Germinal center (tissue), 1 donor: ENCODE data around the gene ALLC.
"Not testable (repeated sequence)": the region's sequence is repeated elsewhere in the genome, so short reads cannot be mapped to it uniquely, and the experiment has no call there.

ENCODE experiments used
- DNase-seq: peaks from one replicate; pipeline ENCODE4 v3.0.0; 2012; ENCODE audit warnings: mixed read lengths, low spot score

Gene ALLC

DNA sequence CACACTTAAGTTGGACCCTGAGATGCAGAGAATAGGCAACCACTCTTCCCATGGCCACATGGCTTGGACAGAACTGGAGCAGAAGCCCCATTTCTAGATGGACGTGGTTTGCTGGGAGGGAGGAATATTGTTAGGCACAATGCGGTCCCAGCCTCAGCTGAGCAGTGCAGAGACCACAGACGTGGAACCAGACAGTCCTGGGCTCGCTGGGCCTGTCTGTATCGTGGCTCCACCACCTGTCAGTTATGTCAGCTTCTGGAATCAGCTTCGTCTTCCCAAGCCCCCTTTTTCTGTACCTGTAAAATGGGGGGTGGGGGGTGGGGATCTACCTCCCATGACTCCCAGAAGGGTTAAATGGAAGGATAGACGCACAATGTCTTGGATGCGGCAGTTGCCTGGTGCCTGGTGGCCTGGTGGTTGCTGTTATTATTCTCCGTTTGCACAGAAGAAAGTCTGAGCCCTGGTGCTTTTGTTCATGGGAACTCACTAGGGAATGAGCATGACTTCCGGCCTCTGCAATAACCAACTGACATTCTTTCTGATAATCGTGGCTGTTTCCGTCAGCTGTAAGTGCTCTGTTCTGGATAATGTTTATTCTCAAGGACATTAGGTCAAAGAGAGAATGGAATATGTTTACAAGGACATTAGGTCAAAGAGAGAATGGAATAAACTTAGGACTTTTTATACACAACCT is 31.7 kb upstream of the ALLC start:
- DNase-seq, result no peak

DNA sequence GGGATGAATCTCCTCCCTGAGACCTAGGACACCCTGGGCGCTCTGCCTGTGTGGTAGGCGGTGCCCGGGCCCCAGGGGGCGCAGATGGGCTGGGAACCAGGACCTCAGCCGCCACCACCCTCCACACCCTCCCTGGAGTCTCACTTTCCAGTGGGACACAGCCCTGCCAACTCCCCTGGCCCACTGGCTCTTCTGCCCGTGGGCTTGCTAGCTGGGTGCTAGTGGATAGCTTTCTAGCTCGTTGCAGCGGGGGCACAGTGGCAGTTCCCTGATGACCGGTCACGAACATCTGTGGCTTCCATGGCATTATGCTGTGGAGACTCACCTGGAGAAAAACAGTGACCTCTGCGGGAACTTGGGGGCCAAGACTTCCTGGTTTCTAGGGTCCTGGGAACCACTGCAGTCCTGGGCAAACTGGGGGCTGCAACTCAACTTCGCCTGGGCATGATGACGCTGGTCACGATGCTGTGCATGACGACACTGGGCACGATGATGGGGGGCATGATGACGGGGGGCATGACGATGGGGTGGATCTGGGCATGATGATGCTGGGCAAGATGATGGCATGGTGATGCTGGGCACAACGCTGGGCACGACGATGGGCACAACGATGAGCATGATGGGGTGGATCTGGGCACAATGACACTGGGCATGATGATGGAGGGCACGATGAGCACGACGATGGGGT is 31.0 kb upstream of the ALLC start:
- DNase-seq, result no peak

DNA sequence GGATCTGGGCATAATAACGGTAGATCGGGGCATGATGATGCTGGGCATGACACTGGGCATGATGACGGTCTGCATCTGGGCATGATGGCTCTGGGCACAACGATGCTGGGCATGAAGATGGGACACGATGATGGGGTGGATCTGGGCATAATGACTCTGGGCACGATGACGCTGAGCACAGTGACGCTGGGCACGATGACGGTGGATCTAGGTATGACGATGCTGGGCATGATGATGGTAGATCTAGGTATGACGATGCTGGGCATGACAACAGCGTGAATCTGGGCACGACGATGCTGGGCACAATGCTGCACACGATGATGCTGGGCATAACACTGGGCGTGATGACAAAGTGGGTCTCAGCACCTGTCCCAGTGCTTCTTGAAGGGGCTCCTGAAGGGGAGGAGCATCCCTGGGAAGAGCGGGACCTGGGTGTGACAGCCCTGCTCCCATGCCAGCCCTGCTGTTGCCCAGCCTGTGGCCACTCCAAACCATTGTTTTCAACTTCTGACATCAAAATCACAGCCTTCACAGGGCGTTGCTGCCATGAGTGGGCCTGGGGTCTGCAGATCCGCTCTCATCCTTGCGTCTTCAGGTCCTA is 30.4 kb upstream of the ALLC start:
- DNase-seq, result no peak

DNA sequence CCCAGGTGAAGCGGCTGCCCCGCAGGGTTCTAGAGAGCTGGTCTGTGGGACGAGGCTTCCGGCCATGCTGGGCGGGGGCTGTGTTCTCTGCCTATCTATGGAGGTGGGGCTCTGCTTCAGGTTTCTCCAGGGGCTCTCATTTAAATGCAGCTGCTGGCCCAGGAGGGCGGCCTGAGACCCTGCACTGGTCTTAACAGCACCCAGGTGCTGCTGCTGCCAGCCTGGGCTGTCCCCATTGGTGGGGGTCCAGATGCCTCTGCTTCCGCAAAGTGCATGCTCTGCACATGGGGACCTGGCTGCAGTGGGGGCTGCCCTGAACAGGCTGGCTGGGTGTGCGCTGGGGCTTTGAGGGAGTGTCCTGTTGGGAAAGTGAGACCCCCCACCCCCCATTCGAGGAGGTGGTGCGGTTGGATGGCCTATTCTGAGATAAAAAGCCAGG is 29.7 kb upstream of the ALLC start:
- no peak for DNase-seq

DNA sequence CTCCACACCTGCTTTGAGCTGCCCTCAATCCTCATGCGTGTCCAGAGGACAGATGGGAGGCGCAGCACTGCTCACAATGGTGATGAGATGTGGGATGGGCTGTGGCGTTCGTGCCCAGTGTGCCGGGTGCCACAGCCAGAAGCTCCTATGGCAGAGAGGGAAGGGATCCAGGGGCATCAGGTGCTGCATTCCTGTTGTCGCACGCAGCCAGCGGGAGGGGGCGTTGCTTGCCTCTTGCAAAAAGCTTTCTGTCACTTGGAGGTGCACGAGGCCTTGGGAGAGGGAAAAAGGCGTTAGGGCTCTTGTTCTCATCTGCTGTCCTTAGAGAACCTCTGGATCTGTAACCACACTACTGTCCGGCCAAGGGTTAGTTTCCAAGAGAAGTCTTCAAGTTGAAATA is 29.2 kb upstream of the ALLC start:
- no peak for DNase-seq

DNA sequence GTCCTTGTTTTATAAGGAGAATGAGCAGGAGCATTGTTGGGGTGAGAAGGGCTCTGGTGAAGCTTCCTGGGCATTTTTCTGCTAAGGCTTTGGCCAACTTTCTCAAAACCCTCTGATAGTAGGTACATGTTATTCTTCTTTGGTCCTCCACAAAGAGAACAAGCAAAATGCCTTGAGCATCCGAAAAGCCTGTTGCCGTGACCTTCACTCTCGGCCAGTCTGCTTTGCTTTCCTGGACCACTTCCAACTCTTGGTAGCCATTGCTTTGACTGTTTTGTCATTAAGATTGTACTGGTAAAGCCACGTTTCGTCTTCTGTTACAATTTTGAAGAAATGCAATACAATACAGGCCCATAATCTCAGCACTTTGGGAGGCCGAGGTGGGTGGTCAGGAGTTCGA is 27.4 kb upstream of the ALLC start:
- DNase-seq, result no peak

DNA sequence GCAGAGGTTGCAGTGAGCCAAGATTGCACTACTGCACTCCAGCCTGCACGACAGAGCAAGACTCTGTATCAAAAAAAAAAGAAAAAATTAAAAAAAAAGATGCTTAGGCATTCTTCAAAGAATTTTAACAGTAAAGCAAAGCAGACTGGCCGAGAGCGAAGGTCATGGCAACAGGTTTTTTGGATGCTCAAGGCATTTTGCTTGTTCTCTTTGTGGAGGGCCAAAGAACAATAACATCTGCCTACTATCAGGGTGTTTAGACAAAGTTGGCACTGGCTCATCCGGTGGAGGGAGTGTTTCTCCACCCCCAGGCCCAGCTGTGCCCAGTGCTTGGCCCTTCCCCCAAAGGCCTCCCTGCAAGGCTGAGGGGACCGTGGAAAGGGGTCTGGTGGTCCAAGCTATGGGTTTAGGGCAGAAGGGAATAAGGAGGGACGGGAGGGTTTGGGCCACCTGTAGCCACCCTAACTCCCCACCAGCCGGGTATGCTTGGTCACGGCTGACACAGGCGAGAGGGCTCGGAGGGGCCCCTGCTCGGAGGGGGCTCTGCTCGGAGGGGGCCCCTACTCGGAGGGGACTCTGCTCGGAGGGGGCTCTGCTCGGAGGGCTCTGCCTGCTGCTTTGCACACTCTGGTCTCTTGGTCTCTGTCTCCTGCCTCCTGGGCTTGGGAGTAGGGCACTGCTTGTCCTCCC is 26.7 kb upstream of the ALLC start:
- no peak for DNase-seq

DNA sequence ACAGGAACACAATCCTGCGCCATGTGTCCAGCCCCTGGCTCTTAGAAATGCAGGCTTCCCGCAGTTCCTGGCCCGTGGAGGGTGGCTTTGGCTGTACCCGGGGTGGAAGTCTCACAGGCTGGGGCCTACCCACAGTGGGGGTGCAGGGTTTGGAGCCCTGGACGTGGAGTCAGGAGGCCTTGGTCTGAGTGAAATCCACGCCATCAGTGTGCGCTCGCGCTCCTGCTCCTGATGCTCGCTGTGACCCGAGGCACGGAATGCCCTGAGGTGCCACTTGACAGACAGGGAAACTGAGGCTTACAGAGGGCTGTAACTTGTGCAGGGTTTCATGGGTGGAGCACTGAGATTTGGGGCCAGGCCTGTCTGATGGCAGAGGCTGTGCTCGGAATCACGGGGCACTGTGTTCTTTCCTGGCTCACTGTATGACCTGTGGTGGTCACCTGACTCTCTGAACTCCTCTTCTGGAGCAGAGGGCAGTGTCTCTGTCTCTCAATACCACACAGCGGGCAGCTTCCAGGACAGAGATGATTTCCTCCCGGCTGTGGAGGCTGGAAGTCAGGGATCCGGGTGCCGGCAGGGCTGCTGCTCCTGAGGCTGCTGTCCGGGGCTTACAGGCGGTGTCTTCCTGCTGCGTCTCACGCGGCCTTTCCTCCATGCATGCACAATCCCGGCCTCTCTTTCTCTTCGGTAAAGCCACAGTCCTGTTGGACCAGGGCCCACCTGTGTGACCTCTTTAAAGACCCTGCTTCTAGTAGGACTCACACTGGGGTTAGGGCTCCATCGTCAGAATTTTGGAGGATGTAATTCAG is 25.9 kb upstream of the ALLC start:
- DNase-seq, result no peak

DNA sequence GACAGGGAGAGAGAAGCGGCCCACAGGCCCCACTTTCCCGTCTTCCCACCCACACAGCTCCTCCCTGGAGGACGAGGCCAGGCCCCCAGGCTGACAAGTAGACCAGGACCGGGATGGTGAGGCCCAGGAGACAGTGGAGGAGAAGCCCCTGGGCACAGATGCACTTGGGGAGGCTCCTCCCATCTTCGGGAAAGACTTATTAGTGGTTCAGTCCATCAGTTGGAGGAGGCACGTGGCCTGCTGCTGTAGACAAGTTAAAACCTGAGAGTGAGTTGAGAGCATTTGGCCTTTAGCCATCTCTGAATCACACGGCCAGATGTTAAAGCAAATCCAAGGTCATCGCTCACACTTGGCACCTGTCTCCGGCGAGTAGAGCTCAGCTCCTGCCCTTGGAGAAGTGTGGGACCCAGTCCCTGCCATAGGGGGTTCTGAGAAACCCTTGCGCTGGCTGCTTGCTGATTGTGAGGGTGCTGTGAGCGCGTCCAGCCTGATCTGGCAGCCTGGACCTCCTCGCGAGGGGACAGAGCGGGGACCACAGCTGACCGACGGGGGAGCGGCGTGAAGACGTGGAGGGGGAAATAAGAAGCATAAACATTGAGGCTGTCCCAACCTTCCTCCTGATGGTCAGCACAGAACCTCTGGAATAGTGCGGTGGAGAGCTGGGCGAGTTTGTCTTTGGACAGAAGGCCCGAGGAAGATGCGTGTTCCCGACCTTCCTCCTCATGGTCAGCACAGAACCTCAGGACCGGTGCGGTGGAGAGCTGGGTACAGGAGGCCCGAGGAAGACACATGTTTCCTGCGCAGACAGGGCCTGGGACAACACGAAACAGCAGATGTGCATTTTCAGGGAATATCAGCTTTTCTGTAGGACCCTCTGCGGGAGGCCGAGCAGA is 24.7 kb upstream of the ALLC start:
- DNase-seq, result no peak

DNA sequence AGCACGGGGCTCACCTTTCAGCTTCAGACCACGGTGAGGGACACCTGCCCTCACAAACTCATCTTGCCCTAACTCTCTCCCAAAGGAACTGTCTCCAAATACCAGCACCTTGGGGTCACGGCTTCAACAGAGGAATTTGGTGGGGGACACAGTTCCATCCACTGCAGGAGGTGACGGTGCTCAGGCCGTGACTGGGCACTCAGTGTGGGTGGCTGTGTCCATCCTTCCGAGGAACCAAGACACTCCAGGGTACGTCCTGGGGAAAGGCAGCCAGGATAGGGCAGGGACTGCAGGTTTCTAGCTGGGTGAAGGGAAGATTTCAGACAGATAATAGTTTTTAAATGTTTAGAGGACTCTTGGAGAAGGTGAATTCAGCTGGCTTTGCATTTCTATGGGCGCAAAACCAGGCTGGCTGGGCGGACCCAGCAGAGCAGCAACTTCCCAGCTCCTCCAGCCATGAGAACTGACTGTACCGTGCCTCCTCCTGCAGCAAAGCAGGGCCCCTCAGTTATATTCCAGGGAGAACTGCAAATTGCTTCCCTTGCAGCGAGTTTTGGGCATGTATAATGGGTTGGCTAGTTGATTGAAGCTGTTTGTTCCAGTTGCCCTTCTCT is 23.9 kb upstream of the ALLC start:
- no peak for DNase-seq

DNA sequence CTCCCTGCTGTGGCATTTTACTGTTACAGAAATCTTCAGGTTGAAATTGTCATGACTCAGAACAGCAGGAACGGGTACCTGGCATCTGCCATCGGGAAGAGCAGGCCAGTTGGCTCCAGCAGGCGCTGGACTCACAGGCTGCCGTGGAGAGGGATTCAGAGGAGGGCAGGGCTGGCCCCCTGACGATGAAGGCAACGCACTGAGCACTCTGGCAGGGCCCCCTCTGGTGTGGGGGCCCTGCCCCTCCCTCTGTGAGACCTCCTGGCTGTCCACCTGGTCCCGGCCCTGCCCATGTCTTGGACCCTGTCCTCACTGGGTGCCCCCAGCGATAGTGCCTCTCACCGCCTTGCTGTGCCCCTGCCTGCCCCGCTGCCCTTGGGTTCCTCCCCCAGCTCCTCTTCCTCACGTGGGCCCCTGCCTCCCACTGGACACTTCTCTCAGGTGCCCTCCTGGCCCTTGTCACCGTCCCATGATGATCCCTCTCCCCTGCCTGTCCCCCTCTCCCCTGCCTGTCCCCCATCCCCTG is 23.3 kb upstream of the ALLC start:
- no peak for DNase-seq

DNA sequence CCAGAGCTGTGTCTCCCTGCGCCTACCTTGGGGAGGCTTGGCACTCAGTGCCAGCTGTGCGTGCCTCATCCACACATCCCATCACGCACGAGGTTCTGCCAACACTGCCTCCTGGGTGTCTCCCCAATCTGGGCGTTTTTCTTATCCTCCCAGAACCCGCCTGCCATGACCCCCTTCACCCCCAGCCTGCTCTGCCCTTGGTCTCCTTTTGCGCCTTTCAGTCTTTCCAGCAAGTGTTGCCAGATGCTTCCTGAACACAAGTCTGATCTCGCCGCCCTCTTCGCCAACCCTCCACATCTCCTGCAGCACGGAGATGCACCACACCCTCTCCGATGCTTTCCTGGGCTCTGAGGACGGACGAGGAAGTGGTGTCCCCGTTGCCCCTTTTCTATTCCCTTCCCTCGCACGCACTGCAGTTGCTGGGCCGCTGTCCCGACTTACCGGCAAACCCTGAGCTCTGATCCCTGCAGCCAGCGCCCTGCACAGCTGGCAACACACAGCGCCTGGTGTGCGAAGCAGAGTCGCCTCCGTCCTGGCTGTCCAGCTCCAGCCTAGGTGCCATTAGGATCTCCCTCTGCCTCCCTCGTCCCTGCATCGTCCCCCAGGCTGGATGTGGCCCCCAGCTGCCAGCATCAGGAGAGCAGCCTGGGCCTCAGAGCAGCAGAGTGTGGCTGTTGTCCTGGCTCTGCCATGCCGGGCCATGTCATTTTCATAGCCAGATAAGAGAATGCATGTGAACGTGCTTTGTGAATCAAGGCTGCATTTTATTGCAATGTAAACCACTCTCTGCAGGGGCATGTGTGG is 22.6 kb upstream of the ALLC start:
- DNase-seq, result no peak

DNA sequence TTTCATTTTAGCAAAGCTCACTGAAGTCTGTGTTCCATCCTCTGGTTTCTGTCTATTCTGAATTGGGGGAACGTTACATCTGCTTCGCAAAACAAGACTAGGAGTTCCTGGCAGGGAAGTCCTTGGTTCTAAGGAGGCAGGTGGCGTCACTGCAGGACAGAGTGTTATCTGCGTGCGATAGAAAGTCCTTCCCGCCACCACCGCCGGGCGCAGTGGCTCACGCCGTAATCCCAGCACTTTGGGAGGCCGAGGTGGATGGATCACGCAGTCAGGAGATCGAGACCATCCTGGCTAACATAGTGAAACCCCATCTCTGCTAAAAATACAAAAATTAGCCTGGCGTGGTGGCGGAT is 22.0 kb upstream of the ALLC start:
- DNase-seq, result not testable (repeated sequence)

DNA sequence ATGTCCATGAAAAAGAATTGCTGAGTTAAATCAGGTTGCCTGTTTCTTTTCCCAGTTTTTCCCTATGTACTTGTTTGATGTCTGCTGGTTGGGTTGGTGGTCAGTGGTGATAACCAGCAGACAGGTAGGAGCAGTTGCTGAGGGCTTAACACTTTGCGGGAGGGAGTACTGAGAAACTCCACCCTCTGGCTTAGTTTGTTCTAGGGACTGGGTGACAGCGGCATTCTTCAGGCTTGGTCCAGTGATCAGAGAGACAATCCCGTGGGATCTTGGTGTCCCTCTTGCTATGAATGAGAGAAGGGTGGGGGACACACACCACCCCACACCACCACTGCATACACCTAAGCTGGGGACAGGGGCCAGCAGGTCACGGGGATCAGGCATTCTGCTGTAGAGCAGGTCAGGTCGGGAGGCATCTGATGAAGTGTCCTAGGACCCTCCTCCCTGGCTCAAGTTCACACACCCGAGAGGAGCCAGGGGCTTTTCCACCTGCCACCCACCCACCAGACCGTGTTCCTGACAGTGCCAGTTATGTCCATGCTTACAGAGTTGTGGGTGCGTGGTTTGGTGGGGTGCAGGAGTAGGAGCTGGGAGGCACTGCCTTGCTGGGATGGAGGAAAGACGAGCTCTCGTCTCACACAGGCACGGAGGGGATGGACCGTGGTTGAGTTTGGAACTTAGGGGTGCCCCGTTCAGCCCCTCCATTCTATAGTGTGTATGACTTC is 21.3 kb upstream of the ALLC start:
- DNase-seq, result no peak

DNA sequence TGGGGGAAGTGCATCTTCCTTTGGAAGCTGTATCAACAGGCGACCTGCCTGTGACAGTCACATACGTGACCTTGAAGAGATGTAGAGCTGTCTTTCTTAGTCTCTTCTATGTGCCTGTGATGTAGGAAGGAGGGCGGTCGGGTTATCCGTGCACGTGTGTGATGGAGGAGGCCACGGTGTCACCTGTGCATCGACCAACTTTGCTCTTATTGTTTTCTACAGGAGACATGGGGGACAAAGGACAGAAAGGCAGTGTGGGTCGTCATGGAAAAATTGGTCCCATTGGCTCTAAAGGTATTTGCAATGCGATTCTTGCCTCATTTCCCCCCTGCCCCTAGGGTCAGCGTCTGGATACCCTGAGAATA is 20.7 kb upstream of the ALLC start:
- DNase-seq, result no peak

DNA sequence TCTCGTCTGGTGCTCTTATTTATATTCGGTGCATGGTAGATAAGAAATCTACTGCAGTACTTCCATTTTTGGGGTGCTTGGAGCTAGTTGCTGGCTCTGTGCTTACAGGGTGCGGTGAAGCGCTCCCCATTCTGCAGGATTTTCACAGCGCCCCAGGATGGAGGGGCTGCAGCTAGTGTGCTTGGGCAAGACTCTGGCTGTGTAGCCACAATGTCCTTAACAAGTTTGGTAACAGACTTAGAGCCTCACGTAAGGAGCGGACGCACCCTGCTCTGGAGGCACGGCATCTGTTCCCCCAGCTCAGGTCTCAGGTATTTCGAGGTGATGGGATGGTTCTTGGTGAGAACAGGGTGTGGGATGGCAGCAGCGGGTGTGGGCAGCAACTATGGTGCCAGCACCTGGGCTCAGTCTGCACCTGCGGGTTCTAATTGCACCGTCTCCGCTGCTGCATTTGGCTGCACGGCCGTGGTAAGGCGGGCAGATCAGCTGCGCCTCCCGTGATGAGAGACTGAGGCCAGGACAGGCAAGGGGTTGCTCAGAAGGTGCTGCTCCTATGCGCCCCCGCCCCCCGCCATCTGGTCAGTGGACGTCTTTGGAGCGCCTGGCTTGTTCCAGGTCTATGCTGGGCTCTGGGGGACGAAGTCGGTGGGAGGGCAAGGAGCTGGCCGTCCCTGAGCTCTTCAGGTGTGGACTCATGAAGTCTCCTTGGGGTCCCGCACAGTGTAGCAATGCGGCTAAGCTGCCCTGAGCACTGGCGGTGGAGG is 20.1 kb upstream of the ALLC start:
- no peak for DNase-seq

DNA sequence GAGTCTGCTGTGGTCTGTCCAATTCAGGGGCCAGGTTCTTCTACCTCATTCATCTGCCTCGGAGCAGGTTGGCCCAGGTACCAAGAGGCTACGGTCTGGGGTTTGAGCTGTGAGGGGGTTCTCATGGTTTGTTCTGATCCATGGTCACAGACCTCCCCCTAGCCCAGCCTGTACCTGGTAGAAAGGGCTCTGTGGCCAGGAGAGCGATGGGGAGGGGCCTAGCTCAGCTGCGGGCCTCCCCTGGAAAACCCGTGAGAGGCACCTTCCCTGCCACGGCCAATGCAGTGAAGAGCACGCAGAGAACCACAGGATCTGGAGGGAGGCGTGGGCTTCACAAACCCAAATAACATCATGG is 19.6 kb upstream of the ALLC start:
- DNase-seq, result no peak

DNA sequence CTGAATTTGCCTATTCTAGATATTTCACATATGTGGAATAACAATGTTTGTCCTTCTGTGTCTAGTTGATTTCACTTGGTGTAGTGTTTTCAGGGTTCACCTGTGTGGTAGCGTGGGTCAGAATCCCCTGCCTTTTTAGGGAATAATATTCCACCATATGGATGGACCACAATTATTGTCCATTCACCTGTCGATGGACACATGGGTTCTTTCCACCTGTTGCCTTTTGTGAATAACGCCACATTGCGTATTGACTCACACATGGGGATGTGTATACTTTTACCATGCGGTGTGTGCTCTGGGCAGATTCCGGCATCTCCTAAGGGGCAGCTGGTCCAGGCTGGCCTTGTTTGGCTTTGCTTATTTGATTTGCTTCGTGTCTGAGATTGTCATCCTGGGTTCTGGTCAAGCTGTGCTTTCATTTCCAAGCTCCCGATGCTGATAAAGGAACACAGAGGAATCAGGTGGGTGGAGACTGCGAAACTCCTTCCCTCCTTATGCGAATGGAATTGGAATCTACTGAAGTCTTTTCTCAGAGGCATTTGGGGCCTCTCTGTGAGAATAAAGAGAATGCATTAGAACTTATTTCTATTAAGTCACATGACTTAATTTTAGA is 18.9 kb upstream of the ALLC start:
- no peak for DNase-seq
